Measurements from ENCODE around the gene CYP2W1.
"Not testable (repeated sequence)": the region's sequence is repeated elsewhere in the genome, so short reads cannot be mapped to it uniquely, and the experiment has no call there.

CYP2W1 gene

DNA sequence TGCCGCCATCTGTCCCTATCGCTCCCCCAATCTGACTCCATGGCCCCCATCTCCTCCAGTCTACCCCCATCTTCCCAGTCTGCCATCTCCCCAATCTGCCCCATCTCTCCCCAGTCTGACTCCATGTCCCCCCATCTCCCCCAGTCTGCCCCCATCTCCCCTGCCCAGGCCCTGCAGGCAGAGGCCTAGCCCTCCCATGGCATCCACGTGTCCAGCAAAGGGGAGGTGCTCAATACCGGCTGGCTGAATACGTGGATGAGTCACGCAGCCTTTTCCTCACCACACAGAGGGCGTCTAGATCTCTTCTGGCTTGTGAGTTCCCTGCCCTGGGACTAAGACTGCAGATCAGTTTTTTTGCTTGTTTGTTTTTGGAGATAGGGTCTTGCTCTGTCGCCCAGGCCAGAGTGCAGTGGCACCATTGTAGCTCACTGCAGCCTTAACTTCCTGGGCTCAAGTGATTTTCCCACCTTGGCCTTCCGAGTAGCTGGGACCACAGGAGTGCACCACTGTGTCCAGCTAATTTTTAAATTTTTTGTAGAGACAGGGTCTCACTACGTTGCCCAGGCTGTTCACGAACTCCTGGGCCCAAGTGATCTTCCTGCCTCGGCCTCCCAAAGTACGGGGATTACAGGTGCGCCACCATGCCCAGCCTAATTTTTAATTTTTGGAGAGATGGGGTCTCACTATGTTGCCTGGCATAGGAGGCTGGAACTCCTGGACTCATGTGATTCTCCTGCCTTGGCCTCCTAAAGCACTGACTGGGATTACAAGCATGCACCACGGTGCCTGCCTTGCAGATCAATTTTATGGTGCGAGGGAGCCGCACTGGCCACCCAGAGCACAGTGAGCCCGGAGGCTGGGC is 46.0 kb downstream of the CYP2W1 start:
- peak; percentile 84 for DNase-seq (ENCODE audit: low spot score)

DNA sequence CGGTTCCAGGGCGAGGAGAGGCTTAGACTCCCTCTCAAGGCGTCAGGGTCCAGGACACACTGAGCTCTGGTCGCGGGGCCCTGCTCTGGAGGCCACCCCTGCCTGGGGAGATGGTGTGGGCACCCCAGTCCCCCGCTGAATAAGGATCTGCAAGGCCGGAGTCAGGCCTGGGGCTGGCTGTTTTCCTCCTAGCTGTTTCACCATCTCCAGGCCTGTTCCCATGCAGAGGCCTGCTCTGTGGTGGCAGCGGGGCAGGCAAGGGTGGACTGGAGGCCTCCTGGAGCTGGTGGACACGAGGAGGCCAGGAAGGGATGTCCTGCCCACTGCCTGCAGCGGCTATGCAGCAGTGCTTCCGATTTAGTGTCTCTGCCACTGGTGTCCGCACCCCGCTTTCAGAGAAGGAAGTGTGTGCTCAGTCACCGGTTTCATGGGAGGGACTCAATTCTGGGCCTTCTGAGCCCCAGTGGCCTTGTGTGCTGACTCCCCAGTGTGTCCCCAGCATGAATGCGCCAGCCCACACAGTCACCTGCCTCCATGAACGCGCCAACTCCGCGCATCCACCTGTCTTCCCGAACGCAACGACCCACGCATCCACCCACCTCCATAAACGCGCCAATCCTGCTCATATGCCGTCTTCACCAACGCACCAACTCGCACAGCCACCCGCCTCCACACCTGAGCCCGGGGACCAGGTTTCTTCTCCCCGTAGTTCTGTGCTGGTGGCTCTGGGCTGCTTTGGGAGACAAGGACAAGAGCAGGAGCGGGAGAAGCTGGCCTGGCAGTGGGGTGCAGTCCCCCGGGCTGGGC is 46.9 kb downstream of the CYP2W1 start:
- DNase-seq (ENCODE audit: low spot score): no peak

DNA sequence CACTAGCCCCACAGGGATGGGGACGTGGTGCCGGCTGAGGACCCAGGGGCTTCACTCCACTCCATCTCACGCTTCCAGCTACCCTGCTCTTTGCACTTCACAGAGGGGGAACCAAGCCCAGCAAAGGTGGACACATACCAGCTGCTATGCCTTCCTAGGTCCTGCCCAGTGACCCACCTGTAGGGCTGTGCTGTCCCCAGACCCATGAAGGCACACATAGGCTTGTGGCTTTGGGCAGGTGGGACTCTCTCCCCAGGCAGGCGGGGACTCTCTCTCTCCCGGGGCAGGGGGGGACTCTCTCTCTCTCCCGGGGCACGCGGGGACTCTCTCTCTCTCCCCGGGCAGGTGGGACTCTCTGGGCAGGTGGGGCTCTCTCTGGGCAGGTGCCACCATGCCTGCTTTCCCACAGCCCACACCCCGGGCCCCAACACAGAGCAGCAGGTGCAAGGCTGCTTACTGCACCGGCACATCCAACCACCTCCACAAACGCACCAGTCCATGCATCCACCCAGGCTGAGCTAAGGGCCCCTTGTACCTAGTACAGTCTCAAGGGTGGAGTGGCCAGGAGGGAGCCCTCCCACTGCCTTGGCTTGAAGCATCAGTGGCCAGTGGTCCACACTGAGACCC is 47.6 kb downstream of the CYP2W1 start:
- no peak for DNase-seq (ENCODE audit: low spot score)

DNA sequence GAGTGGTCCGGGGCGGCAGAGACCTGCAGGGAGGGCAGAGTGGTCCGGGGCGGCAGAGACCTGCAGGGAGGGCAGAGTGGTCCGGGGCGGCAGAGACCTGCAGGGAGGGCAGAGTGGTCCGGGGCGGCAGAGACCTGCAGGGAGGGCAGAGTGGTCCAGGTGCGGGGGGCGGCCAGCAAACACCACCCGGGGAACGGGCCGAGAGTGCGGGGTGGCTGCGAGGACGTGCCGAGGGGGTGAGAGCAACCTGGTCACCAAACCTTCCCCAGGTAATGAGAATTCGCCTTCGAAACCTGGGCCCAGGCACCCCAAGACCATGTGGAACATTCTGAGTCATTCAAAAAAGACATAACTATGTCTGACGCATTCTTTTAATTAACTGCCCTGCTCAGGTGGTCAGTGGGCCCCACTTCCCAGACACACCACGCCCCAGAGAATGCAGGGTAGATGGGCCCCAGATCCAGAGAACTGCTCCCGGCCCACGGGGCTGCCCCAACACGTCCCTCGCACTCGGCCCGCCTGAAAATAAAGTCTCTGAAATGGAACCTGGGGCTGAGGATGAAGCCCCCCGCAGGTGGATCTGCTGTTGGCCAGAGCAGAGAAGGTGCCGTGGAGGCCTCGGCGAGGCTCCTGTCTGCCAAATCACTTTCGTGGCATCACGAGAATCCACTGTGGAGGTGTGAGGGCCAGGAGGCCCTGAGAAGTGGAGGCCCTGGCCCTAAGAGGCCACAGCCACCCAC is 48.9 kb downstream of the CYP2W1 start:
- no peak for DNase-seq (ENCODE audit: low spot score)

DNA sequence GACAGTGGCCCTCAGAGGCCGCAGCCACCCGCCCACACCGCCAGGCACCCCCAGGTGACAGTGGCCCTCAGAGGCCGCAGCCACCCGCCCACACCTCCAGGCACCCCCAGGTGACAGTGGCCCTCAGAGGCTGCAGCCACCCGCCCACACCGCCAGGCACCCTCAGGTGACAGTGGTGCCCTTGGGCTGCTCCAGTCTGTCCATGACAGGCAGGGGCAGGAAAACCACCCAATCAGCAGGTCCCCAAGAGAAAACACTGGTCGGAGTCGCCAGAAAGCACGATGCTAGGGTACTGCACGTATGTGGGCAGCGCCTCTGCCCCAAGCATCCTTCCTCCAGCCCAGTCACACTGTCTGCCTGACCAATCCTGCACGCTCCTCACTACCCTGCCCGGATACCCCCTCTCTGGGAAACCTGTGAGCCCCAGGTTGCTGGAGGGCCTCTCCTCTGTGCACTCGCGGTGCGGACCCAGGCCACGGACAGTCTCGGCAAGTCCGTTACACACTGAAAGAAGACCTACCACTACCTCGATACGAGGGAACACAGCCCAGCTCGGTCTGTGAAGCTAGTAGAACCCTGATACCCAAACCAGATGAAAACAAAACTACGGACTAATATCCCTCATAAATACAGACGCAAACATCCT is 49.7 kb downstream of the CYP2W1 start:
- DNase-seq (ENCODE audit: low spot score): no peak

DNA sequence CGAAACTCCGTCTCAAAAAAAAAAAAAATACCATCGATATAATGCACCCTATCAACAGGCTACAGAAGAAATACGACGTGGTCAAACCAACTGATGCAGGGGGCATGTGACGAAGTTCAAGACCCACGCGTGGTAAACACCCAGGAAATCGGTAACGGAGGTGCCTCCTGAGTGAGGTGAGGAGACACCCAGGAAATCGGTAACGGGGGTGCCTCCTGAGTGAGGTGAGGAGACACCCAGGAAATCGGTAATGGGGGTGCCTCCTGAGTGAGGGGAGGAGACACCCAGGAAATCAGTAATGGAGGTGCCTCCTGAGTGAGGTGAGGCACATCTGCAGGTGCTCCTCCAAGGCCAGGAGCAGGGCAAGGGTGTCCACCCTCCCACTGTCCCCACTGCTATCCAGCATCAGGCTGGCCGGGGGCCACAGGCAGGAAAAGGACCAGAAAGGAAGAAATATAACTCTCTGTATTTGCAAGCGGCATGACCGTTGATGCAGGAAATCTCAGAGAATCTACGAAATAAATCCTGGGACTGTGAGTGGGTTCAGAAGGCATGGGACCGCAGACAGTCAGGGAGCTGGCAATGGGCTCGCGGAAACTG is 50.7 kb downstream of the CYP2W1 start:
- no peak for DNase-seq (ENCODE audit: low spot score)

DNA sequence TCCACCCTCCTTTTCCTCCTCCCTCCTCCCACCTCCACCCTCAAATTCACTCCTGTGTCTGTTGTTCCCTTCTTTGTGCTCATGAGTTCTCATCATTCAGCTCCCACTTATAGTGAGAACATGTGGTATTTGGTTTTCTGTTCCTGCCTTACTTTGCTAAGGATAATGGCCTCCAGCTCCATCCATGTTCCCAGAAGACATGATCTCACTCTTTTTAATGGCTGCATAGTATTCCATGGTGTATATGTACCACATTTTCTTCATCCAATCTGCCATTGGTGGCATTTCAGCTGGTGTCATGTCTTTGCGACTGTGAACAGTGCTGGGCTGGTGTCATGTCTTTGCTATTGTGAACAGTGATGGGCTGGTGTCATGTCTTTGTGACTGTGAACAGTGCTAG is 51.8 kb downstream of the CYP2W1 start:
- DNase-seq (ENCODE audit: low spot score): not testable (repeated sequence)

DNA sequence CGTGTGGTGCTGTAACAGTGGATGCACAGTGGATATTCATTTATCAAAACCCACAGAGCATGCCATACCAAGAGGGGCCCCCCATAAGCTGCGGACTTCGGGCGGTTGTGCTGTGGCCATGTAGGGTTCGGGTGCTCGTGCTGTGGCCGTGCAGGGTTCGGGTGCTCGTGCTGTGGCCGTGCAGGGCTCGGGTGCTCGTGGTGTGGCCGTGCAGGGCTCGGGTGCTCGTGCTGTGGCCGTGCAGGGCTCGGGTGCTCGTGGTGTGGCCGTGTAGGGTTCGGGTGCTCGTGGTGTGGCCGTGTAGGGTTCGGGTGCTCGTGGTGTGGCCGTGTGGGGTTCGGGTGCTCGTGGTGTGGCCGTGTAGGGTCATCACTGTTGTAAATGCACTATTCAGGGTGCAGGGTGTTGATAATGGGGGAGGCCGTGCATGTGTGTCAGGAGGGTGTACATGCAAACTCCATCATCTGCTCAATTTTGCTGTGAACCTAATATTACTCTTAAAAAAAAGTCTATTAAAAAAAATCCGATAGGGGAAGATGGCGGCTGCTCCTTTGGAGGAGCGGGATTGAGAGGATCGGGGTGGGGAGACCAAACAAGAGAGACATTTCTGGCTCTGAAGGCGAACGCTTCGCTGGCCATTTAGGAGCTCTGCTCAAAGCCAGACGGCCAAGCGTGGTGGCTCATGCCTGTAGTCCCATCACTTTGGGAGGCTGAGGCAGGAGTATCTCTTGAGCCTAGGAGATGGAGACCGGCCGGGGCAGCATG is 53.4 kb downstream of the CYP2W1 start:
- DNase-seq (ENCODE audit: low spot score): not testable (repeated sequence)

Data from hematopoietic multipotent progenitor cell treated with erythropoietin and hydrocortisone succinate and interleukin-3 and kit ligand, for 15 days (in vitro differentiated cells).